H9 (cell line): ENCODE data around the gene KIAA1586. TPM values are rescaled to one million over a fixed set of nuclear protein-coding genes. Genes with fewer than 3 reads are reported as not detected.
"Not testable (repeated sequence)": the region's sequence is repeated elsewhere in the genome, so short reads cannot be mapped to it uniquely, and the experiment has no call there.

ENCODE experiments used
- DNase-seq: peaks from one replicate; pipeline ENCODE4 v3.0.0-alpha.2; 2017
- H2AFZ ChIP-seq: one replicate; pipeline ENCODE4 v1.6.1; 2013; ENCODE audit warnings: mild to moderate bottlenecking, low read length, control low read depth, moderate library complexity
- H2AK5ac ChIP-seq: 2 replicates; pipeline ENCODE4 v1.6.1; 2013; ENCODE audit warnings: low read length, control low read depth, mixed read lengths; ENCODE audit not compliant: insufficient read length
- H2BK120ac ChIP-seq: one replicate; pipeline ENCODE4 v1.6.1; 2013; ENCODE audit warnings: low read depth, mild to moderate bottlenecking, low read length, control low read depth, inconsistent platforms; ENCODE audit not compliant: poor library complexity, severe bottlenecking
- H2BK12ac ChIP-seq: 2 replicates; pipeline ENCODE4 v1.6.1; 2013; ENCODE audit warnings: low read length, control low read depth, mixed read lengths, low read depth; ENCODE audit not compliant: insufficient read length
- H2BK15ac ChIP-seq: 2 replicates; pipeline ENCODE4 v1.6.1; 2013; ENCODE audit warnings: low read depth, low read length, control low read depth
- H2BK20ac ChIP-seq: one replicate; pipeline ENCODE4 v1.6.1; 2013; ENCODE audit warnings: low read depth, mild to moderate bottlenecking, low read length, control low read depth, inconsistent platforms; ENCODE audit not compliant: poor library complexity, severe bottlenecking
- H2BK5ac ChIP-seq: 2 replicates; pipeline ENCODE4 v1.6.1; 2013; ENCODE audit warnings: low read length, control low read depth, mixed read lengths; ENCODE audit not compliant: insufficient read length
- H3K14ac ChIP-seq: 2 replicates; pipeline ENCODE4 v1.6.1; 2013; ENCODE audit warnings: low read length, control low read depth; ENCODE audit not compliant: insufficient read depth
- H3K18ac ChIP-seq: 2 replicates; pipeline ENCODE4 v1.6.1; 2013; ENCODE audit warnings: low read depth, mild to moderate bottlenecking, mixed read lengths, low read length, control low read depth; ENCODE audit not compliant: insufficient read length
- H3K23ac ChIP-seq: 2 replicates; pipeline ENCODE4 v1.6.1; 2013; ENCODE audit warnings: low read length, control low read depth, mixed read lengths, low read depth; ENCODE audit not compliant: insufficient read length
- H3K23me2 ChIP-seq: 2 replicates; pipeline ENCODE4 v1.6.1; 2013; ENCODE audit warnings: low read depth, mild to moderate bottlenecking, mixed read lengths, low read length, control low read depth; ENCODE audit not compliant: insufficient read length, poor library complexity, severe bottlenecking
- H3K27ac ChIP-seq: 2 replicates; pipeline ENCODE4 v1.5.1; 2013; ENCODE audit warnings: low read length, control low read depth, mixed read lengths, low read depth; ENCODE audit not compliant: insufficient read length
- H3K27me3 ChIP-seq: 2 replicates; pipeline ENCODE4 v1.6.1; 2013; ENCODE audit warnings: low read length, control low read depth, inconsistent platforms; ENCODE audit not compliant: insufficient read depth
- H3K4ac ChIP-seq: 2 replicates; pipeline ENCODE4 v1.6.1; 2013; ENCODE audit warnings: low read depth, mild to moderate bottlenecking, control low read depth, inconsistent platforms, low read length, moderate library complexity
- H3K4me1 ChIP-seq: 2 replicates; pipeline ENCODE4 v1.6.1; 2013; ENCODE audit warnings: low read length, control low read depth, inconsistent platforms; ENCODE audit not compliant: insufficient read depth
- H3K4me2 ChIP-seq: 2 replicates; pipeline ENCODE4 v1.6.1; 2013; ENCODE audit warnings: low read length, control low read depth, mixed read lengths; ENCODE audit not compliant: insufficient read length, insufficient read depth
- H3K56ac ChIP-seq: 2 replicates; pipeline ENCODE4 v1.6.1; 2013; ENCODE audit warnings: low read depth, mild to moderate bottlenecking, mixed read lengths, low read length, control low read depth; ENCODE audit not compliant: insufficient read length
- H3K79me1 ChIP-seq: 2 replicates; pipeline ENCODE4 v1.6.1; 2013; ENCODE audit warnings: low read depth, mild to moderate bottlenecking, moderate library complexity, low read length, control low read depth, inconsistent platforms; ENCODE audit not compliant: insufficient read depth, poor library complexity, severe bottlenecking
- H3K79me2 ChIP-seq: 2 replicates; pipeline ENCODE4 v1.6.1; 2013; ENCODE audit warnings: low read length, control low read depth, inconsistent platforms; ENCODE audit not compliant: insufficient read depth
- H3K9ac ChIP-seq: 2 replicates; pipeline ENCODE4 v1.6.1; 2013; ENCODE audit warnings: low read length, control low read depth, mixed read lengths; ENCODE audit not compliant: insufficient read length; ENCODE audit errors: extremely low read depth
- H3K9me3 ChIP-seq: one replicate; pipeline ENCODE4 v1.6.1; 2013; ENCODE audit warnings: low read depth, low read length, inconsistent platforms; ENCODE audit not compliant: control insufficient read depth
- H3T11ph ChIP-seq: one replicate; pipeline ENCODE4 v1.6.1; 2013; ENCODE audit warnings: mild to moderate bottlenecking, low read length, control low read depth, inconsistent platforms
- H4K20me1 ChIP-seq: one replicate; pipeline ENCODE4 v1.6.1; 2013; ENCODE audit not compliant: control insufficient read depth, insufficient read length, insufficient read depth
- H4K5ac ChIP-seq: 2 replicates; pipeline ENCODE4 v1.6.1; 2013; ENCODE audit warnings: low read depth, mild to moderate bottlenecking, mixed read lengths, low read length, control low read depth; ENCODE audit not compliant: insufficient read length
- H4K8ac ChIP-seq: replicated peaks from 2 replicates; pipeline ENCODE4 v1.6.1; 2013; ENCODE audit warnings: low read length, control low read depth, mixed read lengths, low read depth; ENCODE audit not compliant: insufficient read length
- H4K91ac ChIP-seq: 2 replicates; pipeline ENCODE4 v1.6.1; 2013; ENCODE audit warnings: low read depth, mild to moderate bottlenecking, moderate library complexity, mixed read lengths, low read length, control low read depth; ENCODE audit not compliant: insufficient read length
- H3K27ac Mint-ChIP-seq, 3 experiments: 2 replicates in 2 of 3; 3 replicates in 1 of 3; pipeline ENCODE4 v1.8.0; 2020 to 2021; ENCODE audit warnings: mixed read lengths in 3 of 3, mild to moderate bottlenecking in 1 of 3, moderate library complexity in 1 of 3
- H3K27me3 Mint-ChIP-seq: 2 replicates; pipeline ENCODE4 v1.8.0; 2021; ENCODE audit warnings: low read depth, mild to moderate bottlenecking, moderate library complexity, mixed read lengths
- H3K36me3 Mint-ChIP-seq, 3 experiments: 2 replicates in 2 of 3; 3 replicates in 1 of 3; pipeline ENCODE4 v1.8.0; 2020 to 2021; ENCODE audit warnings: low read depth in 3 of 3, mixed read lengths in 3 of 3; ENCODE audit not compliant: insufficient read depth in 1 of 3
- H3K4me1 Mint-ChIP-seq, 2 experiments: 2 replicates each; pipeline ENCODE4 v1.8.0; 2020; ENCODE audit warnings: mixed read lengths in 2 of 2
- H3K4me3 Mint-ChIP-seq, 2 experiments: 2 replicates in 1 of 2; 3 replicates in 1 of 2; pipeline ENCODE4 v1.8.0; 2020 to 2021; ENCODE audit warnings: mild to moderate bottlenecking in 2 of 2, mixed read lengths in 2 of 2, moderate library complexity in 1 of 2
- H3K9me3 Mint-ChIP-seq, 2 experiments: 2 replicates in 1 of 2; 3 replicates in 1 of 2; pipeline ENCODE4 v1.8.0; 2020; ENCODE audit warnings: mild to moderate bottlenecking in 2 of 2, mixed read lengths in 2 of 2, moderate library complexity in 1 of 2
- WGBS: extraction: QIAGEN DNeasy Blood & Tissue Kit; methylation state at CpG from one replicate; pipeline ENCODE4 v1.1.7; 2013; ENCODE audit warnings: missing lambda C conversion rate, low lambda C conversion rate, mixed read lengths; ENCODE audit not compliant: insufficient read length; ENCODE audit errors: extremely low coverage; 5-methylcytosine and 5-hydroxymethylcytosine counted together
- total RNA-seq: library from RNA; stranded (reverse); gene quantifications from 2 replicates; pipeline ENCODE4 v1.2.1, GENCODE V29; 2021
- TF ChIP-seq, protein P1 (sequence below): fragments of 200-600 bp; sonication (generic); conservative IDR thresholded peaks from 3 replicates; pipeline ENCODE4 v1.8.0; 2021; ENCODE audit warnings: antibody characterized with exemption, mild to moderate bottlenecking

Gene KIAA1586
- total RNA-seq, 1 experiment from 2014 or later, result 33.3 TPM

DNA sequence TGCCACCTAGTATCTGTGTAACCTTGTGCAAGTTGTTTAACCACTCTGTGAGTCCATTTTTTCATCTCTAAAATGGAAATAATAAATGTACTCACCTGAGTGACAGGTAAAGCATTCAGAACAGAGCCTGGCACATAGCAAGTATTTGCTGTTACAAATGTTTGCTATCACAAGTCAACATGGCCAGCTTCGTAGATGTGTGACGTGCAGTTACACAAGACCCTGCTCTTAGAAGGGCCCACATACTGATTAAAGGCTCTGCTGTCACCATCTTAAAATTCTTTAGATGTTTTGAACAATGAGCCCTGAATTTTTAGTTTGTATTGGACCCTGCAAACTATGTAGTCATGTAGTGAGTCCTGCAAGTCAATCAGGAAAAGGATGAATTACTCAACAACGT is 40.4 kb upstream of the KIAA1586 start:
- no peak overlapping the region for H4K91ac ChIP-seq
- H2BK15ac ChIP-seq, result no peak overlapping the region
- no peak overlapping the region for H3K4me2 ChIP-seq
- Mint-ChIP-seq H3K4me3 (no peak overlapping the region), H3K36me3 (no peaks in the 10 kb centered on the region; a peak in 1 of 7 replicates), H3K27ac (no peak overlapping the region), H3K4me1 (no peaks in the 10 kb centered on the region), H3K27me3 (no peaks in the 10 kb centered on the region), H3K9me3 (no peaks in the 10 kb centered on the region)
- no peak overlapping the region for H3K23ac ChIP-seq
- no peaks in the 10 kb centered on the region for H3K23me2 ChIP-seq
- H3T11ph ChIP-seq, result no peak overlapping the region
- no peak overlapping the region for H4K8ac ChIP-seq
- H3K79me1 ChIP-seq, result no peaks in the 10 kb centered on the region
- no peaks in the 10 kb centered on the region for H3K79me2 ChIP-seq
- no peak overlapping the region for H3K56ac ChIP-seq
- H2AK5ac ChIP-seq, result no peak overlapping the region
- H3K4me1 ChIP-seq, result no peaks in the 10 kb centered on the region
- no peak overlapping the region for H3K9ac ChIP-seq
- no peak overlapping the region for H2BK5ac ChIP-seq
- no peak overlapping the region for H3K4ac ChIP-seq
- TF ChIP-seq, protein P1, sequence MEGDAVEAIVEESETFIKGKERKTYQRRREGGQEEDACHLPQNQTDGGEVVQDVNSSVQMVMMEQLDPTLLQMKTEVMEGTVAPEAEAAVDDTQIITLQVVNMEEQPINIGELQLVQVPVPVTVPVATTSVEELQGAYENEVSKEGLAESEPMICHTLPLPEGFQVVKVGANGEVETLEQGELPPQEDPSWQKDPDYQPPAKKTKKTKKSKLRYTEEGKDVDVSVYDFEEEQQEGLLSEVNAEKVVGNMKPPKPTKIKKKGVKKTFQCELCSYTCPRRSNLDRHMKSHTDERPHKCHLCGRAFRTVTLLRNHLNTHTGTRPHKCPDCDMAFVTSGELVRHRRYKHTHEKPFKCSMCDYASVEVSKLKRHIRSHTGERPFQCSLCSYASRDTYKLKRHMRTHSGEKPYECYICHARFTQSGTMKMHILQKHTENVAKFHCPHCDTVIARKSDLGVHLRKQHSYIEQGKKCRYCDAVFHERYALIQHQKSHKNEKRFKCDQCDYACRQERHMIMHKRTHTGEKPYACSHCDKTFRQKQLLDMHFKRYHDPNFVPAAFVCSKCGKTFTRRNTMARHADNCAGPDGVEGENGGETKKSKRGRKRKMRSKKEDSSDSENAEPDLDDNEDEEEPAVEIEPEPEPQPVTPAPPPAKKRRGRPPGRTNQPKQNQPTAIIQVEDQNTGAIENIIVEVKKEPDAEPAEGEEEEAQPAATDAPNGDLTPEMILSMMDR, result no peak
- no peak overlapping the region for H2BK20ac ChIP-seq
- no CpG with 5 or more reads among the region's 3 CpGs for WGBS
- H3K27ac ChIP-seq, result no peak overlapping the region
- H2BK120ac ChIP-seq, result no peak overlapping the region
- H3K14ac ChIP-seq, result no peak overlapping the region
- no peaks in the 10 kb centered on the region for H3K9me3 ChIP-seq
- no peaks in the 10 kb centered on the region for H4K20me1 ChIP-seq
- no peak for DNase-seq
- H3K27me3 ChIP-seq, result no peaks in the 10 kb centered on the region
- H2AFZ ChIP-seq, result no peak overlapping the region
- no peak overlapping the region for H3K18ac ChIP-seq
- H4K5ac ChIP-seq, result no peak overlapping the region
- no peak overlapping the region for H2BK12ac ChIP-seq

DNA sequence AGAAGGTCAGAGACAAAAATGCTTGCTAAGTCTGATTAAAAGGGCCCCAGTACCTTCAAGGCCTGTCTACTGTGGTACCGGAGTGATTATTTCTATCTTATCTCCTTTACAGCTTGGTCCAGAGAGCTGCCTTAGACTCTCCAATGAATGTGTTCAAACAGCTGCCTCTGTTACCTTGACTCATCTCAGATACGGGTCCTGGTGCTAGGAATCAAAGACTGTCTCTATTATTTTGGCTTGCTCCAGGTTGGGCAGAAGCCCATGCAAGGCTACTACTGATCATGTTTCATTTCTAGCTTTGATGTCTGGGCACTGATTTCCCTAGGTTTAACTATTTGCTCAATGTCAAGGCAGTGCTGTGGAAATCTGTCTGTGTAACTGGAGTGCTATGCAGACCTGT is 38.4 kb upstream of the KIAA1586 start:
- H3K18ac ChIP-seq, H4K5ac ChIP-seq, H3K9ac ChIP-seq, H3K4me2 ChIP-seq, H2BK15ac ChIP-seq, H3K27me3 Mint-ChIP-seq, H3K4me3 Mint-ChIP-seq, H4K20me1 ChIP-seq, H3K4me1 Mint-ChIP-seq, H3K4ac ChIP-seq, H3K56ac ChIP-seq, DNase-seq, H4K91ac ChIP-seq, H3T11ph ChIP-seq, H3K27me3 ChIP-seq, H2AK5ac ChIP-seq, H3K27ac Mint-ChIP-seq, H3K9me3 ChIP-seq, H2BK12ac ChIP-seq, H2AFZ ChIP-seq, H2BK5ac ChIP-seq, H2BK20ac ChIP-seq, H3K79me2 ChIP-seq, H3K14ac ChIP-seq, H4K8ac ChIP-seq, H2BK120ac ChIP-seq, H3K36me3 Mint-ChIP-seq, H3K4me1 ChIP-seq, H3K27ac ChIP-seq, H3K79me1 ChIP-seq, H3K9me3 Mint-ChIP-seq, H3K23me2 ChIP-seq, H3K23ac ChIP-seq: not testable (repeated sequence)
- WGBS, result no CpG with 5 or more reads among the region's 2 CpGs
